ENCODE measurements around the gene ORC6. TPM values are rescaled to one million over a fixed set of nuclear protein-coding genes. Genes with fewer than 3 reads are reported as not detected.

The ORC6 gene
- total RNA-seq, 1 experiment from 2014 or later, result 95.0 TPM

GRCh38 chr16:46729326-46729995, 40.0 kb downstream of the ORC6 start:
- TF ChIP-seq CTCF (conservative IDR thresholded peaks at IDR 0.05), result no peak
- no peak overlapping the region for H2BK20ac ChIP-seq (ENCODE audit: low read depth, low read length, poor library complexity, severe bottlenecking)
- no peaks in the 10 kb centered on the region for H3K4me1 ChIP-seq (ENCODE audit: insufficient read depth, low read length)
- no peak overlapping the region for H3K56ac ChIP-seq (ENCODE audit: insufficient read length, low read depth, low read length)
- no peak overlapping the region for H3K27ac ChIP-seq (ENCODE audit: insufficient read length, low read depth, low read length)
- no peak overlapping the region for H3K9ac ChIP-seq (ENCODE audit: extremely low read depth, insufficient read length, low read length)
- Mint-ChIP-seq H3K4me3 (no peak overlapping the region), H3K27ac (no peak overlapping the region), H3K27me3 (ENCODE audit: low read depth) (no peaks in the 10 kb centered on the region), H3K9me3 (peaks cover 0 to 5% of the 10 kb centered on the region in 2 experiments; a peak in 3 of 5 replicates), H3K36me3 (ENCODE audit: insufficient read depth in 1 of 3, low read depth in 3 of 3) (no peaks in the 10 kb centered on the region; a peak in 1 of 7 replicates), H3K4me1 (peaks cover 0 to 3% of the 10 kb centered on the region in 2 experiments; a peak in 1 of 4 replicates)
- no peaks in the 10 kb centered on the region for H3K9me3 ChIP-seq (ENCODE audit: control insufficient read depth, low read depth, low read length)
- H3K18ac ChIP-seq (ENCODE audit: insufficient read length, low read depth, low read length), result no peak overlapping the region
- H3T11ph ChIP-seq (ENCODE audit: low read length), result no peak overlapping the region
- H2BK12ac ChIP-seq (ENCODE audit: insufficient read length, low read depth, low read length), result no peak overlapping the region
- H3K27me3 ChIP-seq (ENCODE audit: insufficient read depth, low read length), result no peaks in the 10 kb centered on the region
- H3K4me2 ChIP-seq (ENCODE audit: insufficient read depth, insufficient read length, low read length), result no peak overlapping the region
- no peak overlapping the region for H4K91ac ChIP-seq (ENCODE audit: insufficient read length, low read depth, low read length)
- H3K4ac ChIP-seq (ENCODE audit: low read depth, low read length), result no peak overlapping the region
- H4K20me1 ChIP-seq (ENCODE audit: control insufficient read depth, insufficient read depth, insufficient read length), result no peaks in the 10 kb centered on the region
- no peak overlapping the region for H2BK5ac ChIP-seq (ENCODE audit: insufficient read length, low read length)
- no peak overlapping the region for H4K8ac ChIP-seq (replicated peaks; ENCODE audit: insufficient read length, low read depth, low read length)
- no CpG with 5 or more reads among the region's 7 CpGs for WGBS (ENCODE audit: extremely low coverage, insufficient read length, low lambda C conversion rate)
- H3K79me2 ChIP-seq (ENCODE audit: insufficient read depth, low read length), result no peaks in the 10 kb centered on the region
- no peak overlapping the region for H2BK15ac ChIP-seq (ENCODE audit: low read depth, low read length)
- H2AFZ ChIP-seq (ENCODE audit: low read length), result no peak overlapping the region
- no peak overlapping the region for H4K5ac ChIP-seq (ENCODE audit: insufficient read length, low read depth, low read length)
- H3K23me2 ChIP-seq (ENCODE audit: insufficient read length, low read depth, low read length, poor library complexity, severe bottlenecking), result no peaks in the 10 kb centered on the region
- H2AK5ac ChIP-seq (ENCODE audit: insufficient read length, low read length), result no peak overlapping the region
- no peak overlapping the region for H2BK120ac ChIP-seq (ENCODE audit: low read depth, low read length, poor library complexity, severe bottlenecking)
- no peak overlapping the region for H3K23ac ChIP-seq (ENCODE audit: insufficient read length, low read depth, low read length)
- DNase-seq, result no peak
- H3K79me1 ChIP-seq (ENCODE audit: insufficient read depth, low read depth, low read length, poor library complexity, severe bottlenecking), result no peaks in the 10 kb centered on the region
- H3K14ac ChIP-seq (ENCODE audit: insufficient read depth, low read length), result no peak overlapping the region

Data from H9 (cell line).